WERI-Rb-1 (cell line): Measurements from ENCODE around the gene VPS4A.

ENCODE experiments used
- DNase-seq: peaks from one replicate; pipeline ENCODE4 v3.0.0-alpha.2; 2020
- H3K27ac ChIP-seq: fragments of 250-450 bp; sonication (Bioruptor Pico); 2 replicates; pipeline ENCODE4 v1.5.1; 2020; ENCODE audit warnings: mild to moderate bottlenecking, moderate library complexity
- H3K27me3 ChIP-seq: fragments of 250-450 bp; sonication (Bioruptor Pico); 2 replicates; pipeline ENCODE4 v1.5.1; 2021; ENCODE audit warnings: mild to moderate bottlenecking, low read depth, moderate library complexity; ENCODE audit not compliant: insufficient read depth, severe bottlenecking
- H3K36me3 ChIP-seq: fragments of 250-450 bp; sonication (Bioruptor Pico); 2 replicates; pipeline ENCODE4 v1.5.1; 2020; ENCODE audit warnings: mild to moderate bottlenecking, moderate library complexity
- H3K4me3 ChIP-seq: 2 replicates; pipeline ENCODE4 v1.5.1; 2011; ENCODE audit warnings: low read depth, mild to moderate bottlenecking, control low read depth, low read length
- H3K9me3 ChIP-seq: fragments of 250-450 bp; sonication (Bioruptor Pico); 2 replicates; pipeline ENCODE4 v1.5.1; 2021; ENCODE audit warnings: mild to moderate bottlenecking, moderate library complexity; ENCODE audit not compliant: severe bottlenecking
- CTCF ChIP-seq: IDR thresholded peaks from 2 replicates; pipeline ENCODE4 v1.5.1; 2011; ENCODE audit warnings: low read depth, mild to moderate bottlenecking, control low read depth, inconsistent platforms, low read length

VPS4A gene

GRCh38 chr16:69273009-69273408 is 38.1 kb upstream of the VPS4A start:
- no peak overlapping the region for H3K4me3 ChIP-seq
- TF ChIP-seq CTCF: no peak
- no peaks in the 10 kb centered on the region for H3K9me3 ChIP-seq
- no peaks in the 10 kb centered on the region for H3K27me3 ChIP-seq
- DNase-seq: no peak
- no peak overlapping the region for H3K27ac ChIP-seq
- H3K36me3 ChIP-seq: peaks cover 25% of the 10 kb centered on the region

- Histone ChIP-seq H3K4me3 (no peak overlapping the region), H3K27me3 (no peaks in the 10 kb centered on the region), H3K9me3 (no peaks in the 10 kb centered on the region), H3K36me3 (peaks cover 25% of the 10 kb centered on the region), H3K27ac (no peak overlapping the region)
- DNase-seq: no peak
- TF ChIP-seq CTCF: no peak
Measured at GRCh38 chr16:69274699-69275235, 36.4 kb upstream of the VPS4A start.

GRCh38 chr16:69276148-69277115 is 34.7 kb upstream of the VPS4A start:
- H3K27me3 ChIP-seq: no peaks in the 10 kb centered on the region
- no peaks in the 10 kb centered on the region for H3K9me3 ChIP-seq
- TF ChIP-seq CTCF: no peak
- DNase-seq: no peak
- peaks cover 16% of the 10 kb centered on the region for H3K36me3 ChIP-seq
- no peak overlapping the region for H3K4me3 ChIP-seq
- H3K27ac ChIP-seq: no peak overlapping the region

GRCh38 chr16:69277413-69277812 is 33.7 kb upstream of the VPS4A start:
- TF ChIP-seq CTCF: no peak
- Histone ChIP-seq H3K36me3 (peaks cover 9% of the 10 kb centered on the region), H3K27ac (no peak overlapping the region), H3K9me3 (no peaks in the 10 kb centered on the region), H3K4me3 (no peak overlapping the region), H3K27me3 (no peaks in the 10 kb centered on the region)
- DNase-seq: no peak

GRCh38 chr16:69283851-69284250 is 27.3 kb upstream of the VPS4A start:
- no peaks in the 10 kb centered on the region for H3K27me3 ChIP-seq
- no peak overlapping the region for H3K4me3 ChIP-seq
- H3K9me3 ChIP-seq: no peaks in the 10 kb centered on the region
- no peak overlapping the region for H3K27ac ChIP-seq
- no peak for TF ChIP-seq CTCF
- no peak for DNase-seq
- H3K36me3 ChIP-seq: peaks cover 20% of the 10 kb centered on the region
